Endodermal cell (in vitro differentiated cells): ENCODE results near the gene PAX5. TPM values are rescaled to one million over a fixed set of nuclear protein-coding genes. Genes with fewer than 3 reads are reported as not detected.

Source experiments
- DNase-seq: peaks from one replicate; pipeline ENCODE4 v3.0.0-alpha.2; 2017
- H3K27ac ChIP-seq: 2 replicates; pipeline ENCODE4 v1.5.1; 2013; ENCODE audit warnings: mild to moderate bottlenecking, low read depth, low read length, moderate library complexity
- H3K27me3 ChIP-seq: 2 replicates; pipeline ENCODE4 v1.6.1; 2013; ENCODE audit warnings: mild to moderate bottlenecking, low read length, moderate library complexity; ENCODE audit not compliant: insufficient read depth, control insufficient read depth, poor library complexity, severe bottlenecking
- H3K36me3 ChIP-seq: 2 replicates; pipeline ENCODE4 v1.7.0; 2013; ENCODE audit warnings: mild to moderate bottlenecking, low read length, moderate library complexity; ENCODE audit not compliant: control insufficient read depth, insufficient read depth
- H3K4me1 ChIP-seq: one replicate; pipeline ENCODE4 v1.7.0; 2013; ENCODE audit warnings: low read length; ENCODE audit not compliant: control insufficient read depth, insufficient read depth
- H3K4me3 ChIP-seq: 2 replicates; pipeline ENCODE4 v1.5.1; 2013; ENCODE audit warnings: mild to moderate bottlenecking, low read length, moderate library complexity
- H3K9ac ChIP-seq: 2 replicates; pipeline ENCODE4 v1.6.1; 2013; ENCODE audit warnings: mild to moderate bottlenecking, low read length, moderate library complexity; ENCODE audit not compliant: poor library complexity, severe bottlenecking; ENCODE audit errors: extremely low read depth
- H3K9me3 ChIP-seq: 2 replicates; pipeline ENCODE4 v1.6.1; 2013; ENCODE audit warnings: mild to moderate bottlenecking, low read length, moderate library complexity; ENCODE audit not compliant: control insufficient read depth
- H3K27ac Mint-ChIP-seq: 2 replicates; pipeline ENCODE4 v1.8.0; 2020; ENCODE audit warnings: mixed read lengths
- H3K27me3 Mint-ChIP-seq: 2 replicates; pipeline ENCODE4 v1.8.0; 2021; ENCODE audit warnings: mild to moderate bottlenecking, mixed read lengths; ENCODE audit not compliant: insufficient read depth
- H3K36me3 Mint-ChIP-seq: 2 replicates; pipeline ENCODE4 v1.8.0; 2020; ENCODE audit warnings: low read depth, mixed read lengths
- H3K4me1 Mint-ChIP-seq: 2 replicates; pipeline ENCODE4 v1.8.0; 2020; ENCODE audit warnings: mixed read lengths
- H3K4me3 Mint-ChIP-seq: 2 replicates; pipeline ENCODE4 v1.8.0; 2020; ENCODE audit warnings: mild to moderate bottlenecking, moderate library complexity, mixed read lengths
- H3K9me3 Mint-ChIP-seq: 2 replicates; pipeline ENCODE4 v1.8.0; 2020; ENCODE audit warnings: mild to moderate bottlenecking, mixed read lengths
- WGBS, 2 experiments: methylation state at CpG; one replicate each; pipeline versions ENCODE4 v1.1.5 to v1.1.7; 2013; ENCODE audit warnings: missing lambda C conversion rate in 2 of 2, mixed read lengths in 1 of 2; ENCODE audit not compliant: insufficient coverage in 1 of 2, insufficient read length in 1 of 2; 5-methylcytosine and 5-hydroxymethylcytosine counted together
- microRNA-seq: library from miRNA; unstranded; fragments of <30 nt; microRNA quantifications from one replicate; pipeline ENCODE4 v1.2.0, GENCODE V29; 2020; ENCODE audit warnings: borderline microRNAs expressed
- total RNA-seq, 2 donors: library from RNA; stranded (reverse); fragmentation: NEBNext Ultra II Directional in 1 of 2; extraction: Animal tissue kit (Norgen Biotek cat#: 25700) in 1 of 2; gene quantifications; 2 replicates in 1 of 2; 3 replicates in 1 of 2; pipeline ENCODE4 v1.2.1, GENCODE V29; 2021
- TF ChIP-seq, protein P1 (sequence below): fragments of 200-600 bp; sonication (generic); conservative IDR thresholded peaks from 2 replicates; pipeline ENCODE4 v1.5.0; 2021; ENCODE audit warnings: antibody characterized with exemption, mild to moderate bottlenecking

Gene PAX5
- total RNA-seq, 2 donors from 2014 or later = 0.15 TPM; not detected in 1

DNA sequence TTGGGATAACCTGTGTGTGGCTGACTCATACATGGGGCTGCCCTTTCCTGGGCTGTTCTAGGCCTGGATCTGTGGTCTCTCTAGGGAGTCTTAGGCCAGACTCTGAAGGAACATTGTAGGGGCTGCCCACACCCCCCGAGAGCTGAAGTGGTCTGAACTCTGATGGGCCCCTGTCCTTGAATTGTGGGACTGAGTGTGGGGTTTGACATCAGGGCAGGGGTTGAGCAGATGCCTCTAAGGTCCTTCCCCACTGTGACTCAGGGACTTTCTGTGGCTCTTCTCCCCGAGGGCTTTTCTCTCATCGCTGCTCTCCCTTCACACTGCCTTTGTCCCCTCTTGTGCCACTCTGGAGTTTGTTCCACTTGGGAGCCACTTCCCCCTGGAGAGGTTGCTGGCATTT, 246.4 kb downstream of the PAX5 start:
- H3K27me3 ChIP-seq = peaks cover 7% of the 10 kb centered on the region
- H3K4me3 ChIP-seq = no peak overlapping the region
- no peaks in the 10 kb centered on the region for H3K9me3 ChIP-seq
- Mint-ChIP-seq H3K36me3 (no peaks in the 10 kb centered on the region), H3K4me1 (peaks cover 4% of the 10 kb centered on the region), H3K27me3 (peaks cover 17% of the 10 kb centered on the region), H3K9me3 (peaks cover 1% of the 10 kb centered on the region), H3K4me3 (no peak overlapping the region), H3K27ac (no peak overlapping the region)
- H3K9ac ChIP-seq = no peak overlapping the region
- H3K27ac ChIP-seq = no peak overlapping the region
- H3K4me1 ChIP-seq = peaks cover 6% of the 10 kb centered on the region
- H3K36me3 ChIP-seq = no peaks in the 10 kb centered on the region
- 0 to 54% methylated on average over 1 to 3 of the region's 3 CpGs for WGBS, 2 experiments
- no peak for DNase-seq
- TF ChIP-seq, protein P1, sequence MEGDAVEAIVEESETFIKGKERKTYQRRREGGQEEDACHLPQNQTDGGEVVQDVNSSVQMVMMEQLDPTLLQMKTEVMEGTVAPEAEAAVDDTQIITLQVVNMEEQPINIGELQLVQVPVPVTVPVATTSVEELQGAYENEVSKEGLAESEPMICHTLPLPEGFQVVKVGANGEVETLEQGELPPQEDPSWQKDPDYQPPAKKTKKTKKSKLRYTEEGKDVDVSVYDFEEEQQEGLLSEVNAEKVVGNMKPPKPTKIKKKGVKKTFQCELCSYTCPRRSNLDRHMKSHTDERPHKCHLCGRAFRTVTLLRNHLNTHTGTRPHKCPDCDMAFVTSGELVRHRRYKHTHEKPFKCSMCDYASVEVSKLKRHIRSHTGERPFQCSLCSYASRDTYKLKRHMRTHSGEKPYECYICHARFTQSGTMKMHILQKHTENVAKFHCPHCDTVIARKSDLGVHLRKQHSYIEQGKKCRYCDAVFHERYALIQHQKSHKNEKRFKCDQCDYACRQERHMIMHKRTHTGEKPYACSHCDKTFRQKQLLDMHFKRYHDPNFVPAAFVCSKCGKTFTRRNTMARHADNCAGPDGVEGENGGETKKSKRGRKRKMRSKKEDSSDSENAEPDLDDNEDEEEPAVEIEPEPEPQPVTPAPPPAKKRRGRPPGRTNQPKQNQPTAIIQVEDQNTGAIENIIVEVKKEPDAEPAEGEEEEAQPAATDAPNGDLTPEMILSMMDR = no peak

Small RNA genes lying within 50 kb of the gene (microRNA-seq; reads per million reads assigned to microRNA genes)
- not detected for gene MIR4475
- not detected for gene MIR4476
- gene MIR4540 = not detected

Other genes starting within 250 kb of the PAX5 start
- 10 to 100 TPM; 21.2 to 22.7 TPM for gene ZCCHC7, start 86.3 kb upstream of the PAX5 start, total RNA-seq